Aorta (tissue), 5 donors: Measurements from ENCODE around the gene HNF4A. TPM values are rescaled to one million over a fixed set of nuclear protein-coding genes. Genes with fewer than 3 reads are reported as not detected.

Experiments
- ATAC-seq: fragments of 200-7000 bp; cut with Tn5 transposase; one replicate; pipeline ENCODE4 v1.9.1; 2022; ENCODE audit warnings: moderate library complexity; ENCODE audit not compliant: low FRiP score
- DNase-seq, 2 donors: peaks; one replicate each; pipeline ENCODE4 v3.0.0-alpha.2; 2020
- H3K27ac ChIP-seq, 2 donors: one replicate each; pipeline ENCODE4 v1.5.1; 2013; ENCODE audit warnings: low read length in 2 of 2, mild to moderate bottlenecking in 2 of 2, moderate library complexity in 2 of 2, control low read depth in 1 of 2, inconsistent platforms in 1 of 2, low read depth in 1 of 2
- H3K27me3 ChIP-seq, 2 donors: one replicate each; pipeline ENCODE4 v1.6.1; 2013; ENCODE audit warnings: control low read depth in 1 of 2, low read length in 1 of 2, mild to moderate bottlenecking in 1 of 2, moderate library complexity in 1 of 2; ENCODE audit not compliant: insufficient read depth in 2 of 2, control insufficient read depth in 1 of 2
- H3K36me3 ChIP-seq, 2 donors: one replicate each; pipeline ENCODE4 v1.6.1; 2013; ENCODE audit warnings: control low read depth in 1 of 2, low read length in 1 of 2, mild to moderate bottlenecking in 1 of 2; ENCODE audit not compliant: insufficient read depth in 2 of 2, control insufficient read depth in 1 of 2
- H3K4me1 ChIP-seq, 2 donors: one replicate each; pipeline ENCODE4 v1.6.1; 2013; ENCODE audit warnings: low read length in 2 of 2, control low read depth in 1 of 2, mild to moderate bottlenecking in 1 of 2, moderate library complexity in 1 of 2; ENCODE audit not compliant: insufficient read depth in 2 of 2, control insufficient read depth in 1 of 2
- H3K4me3 ChIP-seq, 2 donors: one replicate each; pipeline ENCODE4 v1.5.1; 2013; ENCODE audit warnings: low read length in 2 of 2, control low read depth in 1 of 2, mild to moderate bottlenecking in 1 of 2
- H3K9me3 ChIP-seq: one replicate; pipeline ENCODE4 v1.6.1; 2013; ENCODE audit warnings: mild to moderate bottlenecking, low read length; ENCODE audit not compliant: control insufficient read depth
- WGBS, 2 donors: extraction: QIAGEN DNeasy Blood & Tissue Kit; methylation state at CpG; one replicate each; pipeline ENCODE4 v1.1.7; 2013; 5-methylcytosine and 5-hydroxymethylcytosine counted together
- intact Hi-C, 2 donors: fragments of 100-400 bp; cut with DNase I; formaldehyde crosslinking; loops; one replicate each; pipeline versions ENCODE4 v1.14.2 to v1.15.0; 2022
- polyA plus RNA-seq, 2 donors: library from polyadenylated mRNA; stranded (reverse); fragments of 200-250 nt; gene quantifications; one replicate each; pipeline ENCODE4 v1.2.3, GENCODE V29; 2013
- total RNA-seq, 2 donors: library from RNA; stranded (reverse); fragmentation: NEBNext Ultra II Directional; extraction: Animal tissue kit (Norgen Biotek cat#: 25700); gene quantifications; one replicate each; pipeline ENCODE4 v1.2.1, GENCODE V29; 2021
- donor health status: healthy with polysubstance abuse.
- donor health status: Bipolar disorder and iron deficiency.
- donor health status: DM: no; HTN: no; CAD: no.
- donor health status: DM: no; HTN: no; CAD: no.
- donor health status: DM: yes; HTN: yes; CAD: no.

HNF4A gene
- total and polyA plus RNA-seq, 4 donors: 0.05 to 11.8 TPM; not detected in 2

GRCh38 chr20:44448753-44449546 is 93.5 kb downstream of the HNF4A start:
- Histone ChIP-seq H3K36me3 (no peaks in the 10 kb centered on the region), H3K27ac (no peak overlapping the region), H3K4me1 (no peaks in the 10 kb centered on the region), H3K9me3 (peaks cover 4% of the 10 kb centered on the region), H3K27me3 (no peaks in the 10 kb centered on the region), H3K4me3 (no peak overlapping the region)
- intact Hi-C loops: no loop called here
- no peak for ATAC-seq
- peak in 1 of 2 donors; percentile 39 for DNase-seq
- 69 to 71% methylated on average over 9 of the region's 9 CpGs for WGBS, 2 donors

DNA sequence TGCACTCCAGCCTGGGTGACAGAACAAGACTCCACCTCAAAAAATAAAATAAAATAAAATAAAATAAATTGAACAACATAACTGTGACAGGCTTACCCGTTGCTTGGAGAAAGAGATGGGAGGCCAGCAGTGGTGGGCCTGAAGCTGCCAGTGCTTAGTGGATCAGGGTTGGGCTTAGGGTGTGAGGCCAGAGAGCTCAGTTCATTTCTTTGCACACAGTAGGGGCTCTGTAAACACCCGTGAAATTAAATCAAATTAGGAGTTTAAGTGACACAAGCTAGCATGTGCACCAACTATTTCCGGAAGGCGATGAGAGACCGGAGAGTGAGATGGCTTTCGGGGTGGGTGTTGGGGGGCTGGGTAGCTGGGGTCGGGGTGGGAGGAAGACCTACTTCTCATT is 94.4 kb downstream of the HNF4A start:
- Histone ChIP-seq H3K9me3 (peaks cover 4% of the 10 kb centered on the region), H3K36me3 (no peaks in the 10 kb centered on the region), H3K4me3 (no peak overlapping the region), H3K27me3 (no peaks in the 10 kb centered on the region), H3K27ac (no peak overlapping the region), H3K4me1 (no peaks in the 10 kb centered on the region)
- 86 to 88% methylated on average over 7 of the region's 7 CpGs for WGBS, 2 donors
- DNase-seq: peak in 1 of 2 donors; percentile 28
- intact Hi-C loops: no loop called here
- no peak for ATAC-seq

DNA sequence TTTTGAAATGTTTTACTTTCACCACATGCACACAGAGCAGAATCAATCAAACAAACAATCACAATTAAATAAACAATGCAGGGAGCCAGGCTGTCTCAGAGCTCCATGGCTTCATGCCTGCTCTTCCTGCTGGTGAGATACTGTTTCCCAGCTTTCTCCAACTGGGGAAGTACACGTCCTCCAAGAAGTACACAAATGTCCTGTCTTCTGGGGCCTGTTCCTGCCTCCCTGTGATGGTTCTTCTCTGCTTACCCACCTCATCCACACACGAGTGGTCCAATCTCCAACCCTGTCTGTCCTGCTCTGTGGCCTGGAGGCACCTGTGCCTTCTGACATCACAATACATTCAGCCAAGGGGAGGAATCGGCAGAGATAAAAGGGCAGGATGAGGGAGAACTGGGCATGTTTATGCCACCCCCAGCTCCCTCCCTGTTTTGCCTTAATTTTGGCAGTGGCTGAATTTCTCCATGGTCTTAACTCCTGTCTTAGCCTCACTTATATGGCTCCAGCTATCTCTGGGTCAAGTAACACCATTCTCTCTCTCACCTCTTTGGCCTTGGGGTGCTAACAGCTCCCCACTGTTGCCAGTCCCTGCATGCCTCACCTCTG is 94.9 kb downstream of the HNF4A start:
- H3K4me3 ChIP-seq: no peak overlapping the region
- peaks cover 4% of the 10 kb centered on the region for H3K9me3 ChIP-seq
- H3K36me3 ChIP-seq: no peaks in the 10 kb centered on the region
- no peak for ATAC-seq
- intact Hi-C loops: no loop called here
- no peak overlapping the region for H3K27ac ChIP-seq
- no peaks in the 10 kb centered on the region for H3K4me1 ChIP-seq
- no peaks in the 10 kb centered on the region for H3K27me3 ChIP-seq
- 54 to 63% methylated on average over 3 of the region's 3 CpGs for WGBS, 2 donors
- DNase-seq: no peak

DNA sequence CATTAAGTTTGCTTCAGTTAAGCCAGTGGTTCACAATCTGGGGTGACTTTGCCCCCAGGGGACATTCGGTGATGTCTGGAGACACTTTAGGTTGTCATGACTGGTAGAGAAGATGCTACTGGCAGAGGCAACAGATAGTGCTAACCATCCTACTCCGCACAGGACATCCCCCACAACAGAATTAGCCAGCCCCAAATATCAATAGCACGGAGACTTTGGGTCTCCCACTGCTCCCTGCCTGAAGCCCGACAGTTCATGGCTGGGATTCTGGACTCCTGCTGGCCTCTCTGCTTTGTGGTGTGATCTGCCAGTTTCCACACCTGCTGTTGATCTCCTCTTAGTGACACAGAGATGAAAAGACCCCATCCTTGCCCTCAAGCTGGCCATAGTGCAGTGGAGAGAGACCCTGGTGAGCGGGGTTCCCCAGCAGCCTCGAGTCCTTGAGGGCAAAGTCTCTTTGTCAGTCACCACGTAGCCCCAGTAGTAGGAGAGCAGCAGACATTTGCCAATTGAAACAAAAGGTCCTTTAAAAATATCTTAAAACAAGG is 95.5 kb downstream of the HNF4A start:
- Histone ChIP-seq H3K4me1 (no peaks in the 10 kb centered on the region), H3K27ac (no peak overlapping the region), H3K9me3 (peaks cover 2% of the 10 kb centered on the region), H3K4me3 (no peak overlapping the region), H3K27me3 (no peaks in the 10 kb centered on the region), H3K36me3 (no peaks in the 10 kb centered on the region)
- 62 to 67% methylated on average over 7 of the region's 7 CpGs for WGBS, 2 donors
- intact Hi-C loops: no loop called here
- DNase-seq (no peak), ATAC-seq (no peak)

DNA sequence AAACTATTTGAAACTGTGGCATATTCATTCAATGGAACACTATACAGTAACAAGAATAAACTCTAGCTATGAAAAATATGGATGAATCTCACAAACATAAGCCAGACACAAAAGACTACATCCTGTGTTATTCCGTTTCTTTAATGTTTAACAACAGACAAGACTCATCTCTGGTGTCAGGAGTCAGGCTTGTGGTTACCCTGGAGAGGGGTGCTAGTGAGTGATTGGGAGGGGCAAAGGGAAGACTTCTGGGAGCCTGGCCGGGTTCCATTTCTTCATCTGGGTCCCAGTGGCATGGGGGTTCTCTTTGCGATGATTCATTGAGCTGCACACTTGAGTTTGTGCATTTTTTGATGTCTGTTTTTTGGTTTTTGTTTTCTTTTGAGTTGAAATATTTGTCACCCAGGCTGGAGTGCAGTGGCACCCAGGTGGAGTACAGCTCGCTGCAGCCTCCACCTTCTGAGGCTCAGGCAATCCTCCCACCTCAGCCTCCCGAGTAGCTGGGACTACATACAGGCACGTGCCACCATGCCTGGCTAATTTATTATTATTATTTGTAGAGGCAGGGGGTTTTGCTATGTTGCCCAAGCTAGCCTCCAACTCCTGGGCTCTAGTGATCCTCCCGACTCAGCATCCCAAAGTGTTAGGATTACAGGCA is 98.9 kb downstream of the HNF4A start:
- Histone ChIP-seq H3K27me3 (no peaks in the 10 kb centered on the region), H3K36me3 (no peaks in the 10 kb centered on the region), H3K27ac (no peak overlapping the region), H3K4me1 (no peaks in the 10 kb centered on the region), H3K9me3 (no peaks in the 10 kb centered on the region), H3K4me3 (no peak overlapping the region)
- intact Hi-C loops: no loop called here
- WGBS, 2 donors: 84 to 85% methylated on average over 7 of the region's 7 CpGs
- ATAC-seq: no peak
- peak in 1 of 2 donors; percentile 26 for DNase-seq

DNA sequence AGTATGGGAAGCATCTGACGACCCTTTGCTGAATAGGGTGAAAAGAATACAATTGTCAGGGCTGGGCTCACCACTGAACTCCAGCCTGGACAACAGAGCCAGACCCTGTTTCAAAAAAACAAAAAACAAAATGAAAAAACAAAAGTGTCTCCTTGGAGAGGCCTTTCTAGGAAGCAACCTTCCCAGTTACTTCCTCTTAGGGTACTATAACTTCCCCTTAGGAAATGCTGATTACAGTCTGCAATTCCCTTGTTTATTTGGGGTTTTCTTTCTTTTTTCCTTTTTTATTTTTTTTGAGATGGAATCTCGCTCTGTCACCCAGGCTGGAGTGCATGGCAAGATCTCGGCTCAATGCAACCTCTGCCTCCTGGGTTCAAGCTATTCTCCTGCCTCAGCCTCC is 99.6 kb downstream of the HNF4A start:
- no peaks in the 10 kb centered on the region for H3K9me3 ChIP-seq
- no peak overlapping the region for H3K4me3 ChIP-seq
- no peaks in the 10 kb centered on the region for H3K4me1 ChIP-seq
- intact Hi-C loops: no loop called here
- H3K36me3 ChIP-seq: no peaks in the 10 kb centered on the region
- no peak for ATAC-seq
- no peak overlapping the region for H3K27ac ChIP-seq
- H3K27me3 ChIP-seq: no peaks in the 10 kb centered on the region
- WGBS, 2 donors: 74 to 78% methylated on average over 3 of the region's 3 CpGs
- DNase-seq: no peak

- no peaks in the 10 kb centered on the region for H3K36me3 ChIP-seq
- no peak for DNase-seq
- ATAC-seq: no peak
- intact Hi-C loops: no loop called here
- no peaks in the 10 kb centered on the region for H3K27me3 ChIP-seq
- H3K27ac ChIP-seq: no peak overlapping the region
- no peaks in the 10 kb centered on the region for H3K9me3 ChIP-seq
- 86% methylated on average over 8 of the region's 8 CpGs for WGBS, 2 donors
- no peaks in the 10 kb centered on the region for H3K4me1 ChIP-seq
- no peak overlapping the region for H3K4me3 ChIP-seq
These were observed 101.1 kb downstream of the HNF4A start for GRCh38 chr20:44456611-44457010.

- Histone ChIP-seq H3K36me3 (no peaks in the 10 kb centered on the region), H3K9me3 (no peaks in the 10 kb centered on the region), H3K4me1 (no peaks in the 10 kb centered on the region), H3K4me3 (no peak overlapping the region), H3K27me3 (no peaks in the 10 kb centered on the region), H3K27ac (no peak overlapping the region)
- 56 to 60% methylated on average over 6 of the region's 6 CpGs for WGBS, 2 donors
- intact Hi-C loops: no loop called here
- ATAC-seq (no peak), DNase-seq (peak in 1 of 2 donors; percentile 10)
These were observed 101.5 kb downstream of the HNF4A start for GRCh38 chr20:44457016-44457415.
